IgD-negative memory B cell (primary cell): ENCODE data around the gene REPIN1. TPM values are rescaled to one million over a fixed set of nuclear protein-coding genes. Genes with fewer than 3 reads are reported as not detected.

Experiments
- H3K27ac Mint-ChIP-seq, 3 donors: one replicate each; pipeline ENCODE4 v1.8.0; 2020 to 2022; ENCODE audit warnings: mild to moderate bottlenecking in 3 of 3, mixed read lengths in 3 of 3, moderate library complexity in 1 of 3
- H3K27me3 Mint-ChIP-seq: one replicate; pipeline ENCODE4 v1.8.0; 2021; ENCODE audit warnings: mixed read lengths
- H3K36me3 Mint-ChIP-seq: one replicate; pipeline ENCODE4 v1.8.0; 2020; ENCODE audit warnings: mild to moderate bottlenecking, mixed read lengths
- H3K4me1 Mint-ChIP-seq, 3 donors: one replicate each; pipeline ENCODE4 v1.8.0; 2020 to 2022; ENCODE audit warnings: mixed read lengths in 3 of 3, mild to moderate bottlenecking in 1 of 3
- H3K4me3 Mint-ChIP-seq, 4 donors: one replicate each; pipeline ENCODE4 v1.8.0; 2020 to 2022; ENCODE audit warnings: mild to moderate bottlenecking in 4 of 4, mixed read lengths in 4 of 4, moderate library complexity in 3 of 4
- H3K9me3 Mint-ChIP-seq, 3 donors: one replicate each; pipeline ENCODE4 v1.8.0; 2020 to 2021; ENCODE audit warnings: mixed read lengths in 3 of 3, mild to moderate bottlenecking in 1 of 3
- polyA plus RNA-seq: library from polyadenylated mRNA; unstranded; fragments of 300-500 nt; fragmentation: Illumina TruSeq; gene quantifications from one replicate; pipeline ENCODE4 v1.2.3, GENCODE V29; 2021

Gene REPIN1
- polyA plus RNA-seq, 1 donor from 2014 or later, result 118 TPM

DNA sequence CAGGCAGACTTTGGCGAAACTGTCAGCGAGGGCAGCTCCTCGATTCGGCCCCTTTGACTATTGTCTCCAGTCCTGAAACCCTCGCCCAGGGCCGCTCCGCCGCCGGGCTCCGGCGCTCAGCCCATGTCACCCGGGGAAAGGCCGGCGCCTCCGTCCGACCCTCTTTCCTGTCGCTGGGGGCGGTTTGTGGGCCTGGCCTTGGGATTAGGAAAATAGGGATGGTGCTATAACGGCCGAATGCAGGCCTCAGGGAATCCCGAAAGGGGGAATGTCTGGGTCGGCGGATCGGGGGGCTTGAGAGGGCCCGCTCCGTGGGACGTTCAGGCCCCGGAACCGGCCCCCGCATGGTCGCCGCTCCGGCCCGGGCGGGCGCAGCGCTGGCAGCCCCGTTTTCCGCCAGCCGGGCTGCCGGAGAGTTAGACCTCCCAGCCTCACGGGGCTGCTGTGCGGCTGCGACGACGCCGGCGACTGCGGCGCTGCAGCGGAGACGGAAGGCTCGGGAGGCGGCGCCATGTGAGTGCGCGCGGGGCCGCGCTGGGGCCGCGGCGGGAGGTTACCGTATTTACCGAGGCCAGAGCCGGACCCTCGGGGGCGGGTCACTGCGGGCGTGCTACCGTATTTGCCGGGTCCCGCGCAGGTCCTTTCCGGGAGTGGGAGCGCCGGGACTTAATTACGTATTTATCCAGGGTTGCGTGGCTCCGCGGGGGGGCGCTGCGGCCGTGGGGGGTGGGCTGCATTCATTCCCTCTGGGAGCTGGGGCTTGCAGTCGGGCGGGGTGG is 36.4 kb downstream of the REPIN1 start:
- Mint-ChIP-seq H3K4me1 (peaks cover 19 to 34% (median 31%) of the 10 kb centered on the region in 3 donors), H3K9me3 (peaks cover 0 to 2% (median 0%) of the 10 kb centered on the region in 3 donors), H3K27ac (peak overlapping the region; percentile 86 to 100 (median 99)), H3K27me3 (peaks cover 3% of the 10 kb centered on the region), H3K36me3 (peaks cover 13% of the 10 kb centered on the region), H3K4me3 (peak overlapping the region; percentile 75 to 96 (median 94))

DNA sequence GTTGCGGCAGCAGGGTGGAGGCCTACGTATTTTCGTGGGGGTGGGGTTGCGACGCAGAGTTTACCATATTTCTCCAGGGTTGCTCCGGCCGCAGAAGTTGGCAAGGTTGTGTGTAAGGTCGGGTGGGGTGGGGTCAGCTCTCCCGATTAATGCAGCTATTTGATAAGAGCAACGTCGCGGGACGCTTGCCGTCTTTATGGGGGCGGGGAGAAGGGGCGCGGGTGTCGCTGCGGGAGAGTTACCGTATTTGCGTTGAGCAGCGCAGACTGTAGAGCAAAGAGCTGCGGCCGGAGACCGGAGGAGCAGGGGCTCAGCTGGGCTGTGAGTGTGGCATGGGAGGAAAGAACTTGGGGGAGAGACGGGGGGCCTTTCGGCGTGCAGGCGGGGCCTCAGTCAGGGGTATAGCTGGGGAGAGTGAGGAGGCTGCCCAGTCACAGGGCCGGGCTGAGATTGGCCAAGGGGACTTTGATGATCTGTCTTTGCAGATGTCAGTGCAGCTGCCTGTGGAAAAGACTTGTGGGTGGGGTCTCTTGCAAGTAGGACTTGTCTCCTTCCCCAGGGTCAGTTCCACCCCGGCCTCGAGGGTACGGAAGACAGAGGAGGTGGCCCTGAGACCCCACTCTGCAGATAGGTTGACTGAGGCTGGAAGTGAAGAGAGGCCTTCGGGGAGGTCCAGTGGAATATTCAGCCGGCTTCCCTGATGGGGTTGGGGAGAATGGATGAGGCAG is 37.1 kb downstream of the REPIN1 start:
- Mint-ChIP-seq H3K9me3 (peaks cover 0 to 2% (median 0%) of the 10 kb centered on the region in 3 donors), H3K36me3 (peaks cover 16% of the 10 kb centered on the region), H3K27me3 (peaks cover 3% of the 10 kb centered on the region), H3K27ac (peak overlapping the region; percentile 86 to 100 (median 99)), H3K4me3 (peak overlapping the region; percentile 75 to 96 (median 94)), H3K4me1 (peaks cover 19 to 34% (median 31%) of the 10 kb centered on the region in 3 donors)

DNA sequence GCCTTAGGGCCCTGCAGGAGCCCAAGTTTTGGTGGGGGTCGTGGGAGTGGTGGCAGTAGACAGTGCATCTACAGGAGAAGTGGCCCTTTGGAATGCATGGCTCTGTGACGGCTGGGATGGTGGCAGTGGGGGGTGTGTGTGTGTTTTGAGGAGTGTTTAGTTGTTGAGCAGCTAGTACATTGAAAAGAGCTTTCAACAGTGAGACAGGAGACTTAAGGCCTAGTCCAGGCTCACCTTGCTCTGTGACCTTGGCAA is 37.6 kb downstream of the REPIN1 start:
- Mint-ChIP-seq H3K27me3 (peaks cover 3% of the 10 kb centered on the region), H3K9me3 (peaks cover 0 to 2% (median 0%) of the 10 kb centered on the region in 3 donors), H3K4me3 (peak overlapping the region; percentile 75 to 96 (median 94)), H3K4me1 (peaks cover 19 to 32% (median 31%) of the 10 kb centered on the region in 3 donors), H3K36me3 (peaks cover 16% of the 10 kb centered on the region), H3K27ac (peak overlapping the region; percentile 86 to 100 (median 99))

DNA sequence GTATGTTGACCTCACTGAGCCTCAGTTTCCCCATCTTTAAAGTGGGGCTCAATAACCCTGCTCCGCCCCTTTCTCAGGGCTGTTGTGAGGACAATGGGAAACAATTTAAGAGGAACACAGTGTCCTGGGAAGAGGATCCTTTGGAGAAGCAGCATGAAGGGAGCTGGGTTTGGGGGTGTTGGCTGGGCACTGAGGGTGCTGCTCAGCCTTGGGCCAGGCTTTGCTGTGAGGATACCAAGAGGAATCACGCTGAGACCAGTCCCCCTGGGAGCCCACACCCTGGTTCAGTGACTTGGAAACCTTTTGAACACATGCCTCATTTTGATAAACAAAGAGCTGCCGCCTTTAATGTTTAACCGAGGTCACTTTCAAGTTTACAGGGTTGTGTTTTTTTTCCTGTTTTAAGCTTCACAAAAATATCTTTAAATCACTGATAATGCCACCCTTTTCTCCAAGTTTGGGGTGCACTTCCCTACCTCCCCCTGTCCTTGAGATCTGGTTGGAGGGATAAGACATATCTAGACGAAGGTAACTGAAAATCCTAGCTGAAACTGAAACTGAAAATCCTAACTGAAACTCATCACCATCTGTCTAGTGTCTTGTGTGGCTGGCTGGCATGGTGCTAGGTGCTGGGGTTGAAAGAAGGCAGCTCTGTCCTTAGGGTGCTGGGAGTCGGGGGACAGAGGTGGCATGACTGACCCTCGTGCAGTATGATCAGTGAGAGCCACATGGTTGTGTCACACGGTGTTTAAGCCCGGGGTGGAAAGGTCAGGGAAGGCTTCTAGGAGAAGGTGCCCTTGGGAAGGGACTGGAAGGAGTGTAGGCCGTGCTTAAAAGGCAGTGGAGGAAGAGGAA is 38.2 kb downstream of the REPIN1 start:
- peak overlapping the region; percentile 86 to 100 (median 99) for H3K27ac Mint-ChIP-seq

DNA sequence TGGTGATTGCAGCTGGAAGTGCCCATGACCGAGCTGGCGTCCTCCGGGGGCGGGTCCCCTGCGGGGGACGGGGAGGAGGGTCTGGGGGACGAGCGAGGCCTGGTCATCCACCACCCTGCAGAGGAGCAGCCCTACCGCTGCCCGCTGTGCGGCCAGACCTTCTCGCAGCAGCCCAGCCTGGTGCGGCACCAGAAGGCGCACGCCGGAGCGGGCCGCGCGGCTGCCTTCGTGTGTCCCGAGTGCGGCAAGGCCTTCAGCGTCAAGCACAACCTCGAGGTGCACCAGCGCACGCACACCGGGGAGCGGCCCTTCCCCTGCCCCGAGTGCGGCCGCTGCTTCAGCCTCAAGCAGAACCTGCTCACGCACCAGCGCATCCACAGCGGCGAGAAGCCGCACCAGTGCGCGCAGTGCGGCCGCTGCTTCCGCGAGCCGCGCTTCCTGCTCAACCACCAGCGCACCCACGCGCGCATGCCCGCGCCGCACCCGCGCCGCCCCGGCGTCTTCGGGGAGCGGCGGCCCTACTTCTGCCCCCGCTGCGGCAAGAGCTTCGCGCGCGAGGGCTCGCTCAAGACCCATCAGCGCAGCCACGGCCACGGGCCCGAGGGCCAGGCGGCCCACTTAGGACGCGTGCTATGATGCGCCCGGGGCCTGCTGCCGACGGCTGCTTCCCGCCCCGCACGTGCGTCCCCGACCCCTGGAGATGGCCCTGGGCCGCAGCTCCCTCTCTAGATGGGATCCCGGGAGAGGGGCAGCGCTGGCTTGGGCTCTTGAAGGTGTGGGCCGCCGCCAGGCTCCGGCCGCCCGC is 39.2 kb downstream of the REPIN1 start:
- peak overlapping the region in 1 of 4 donors; percentile 78 for H3K4me3 Mint-ChIP-seq
- peaks cover 19 to 32% (median 30%) of the 10 kb centered on the region in 3 donors for H3K4me1 Mint-ChIP-seq

More for the DNA sequence above, 38.2 kb downstream of the REPIN1 start:
- Mint-ChIP-seq H3K4me3 (peak overlapping the region; percentile 75 to 96 (median 94)), H3K9me3 (peaks cover 0 to 2% (median 0%) of the 10 kb centered on the region in 3 donors), H3K27me3 (peaks cover 3% of the 10 kb centered on the region), H3K4me1 (peaks cover 19 to 32% (median 32%) of the 10 kb centered on the region in 3 donors), H3K36me3 (peaks cover 16% of the 10 kb centered on the region)

DNA sequence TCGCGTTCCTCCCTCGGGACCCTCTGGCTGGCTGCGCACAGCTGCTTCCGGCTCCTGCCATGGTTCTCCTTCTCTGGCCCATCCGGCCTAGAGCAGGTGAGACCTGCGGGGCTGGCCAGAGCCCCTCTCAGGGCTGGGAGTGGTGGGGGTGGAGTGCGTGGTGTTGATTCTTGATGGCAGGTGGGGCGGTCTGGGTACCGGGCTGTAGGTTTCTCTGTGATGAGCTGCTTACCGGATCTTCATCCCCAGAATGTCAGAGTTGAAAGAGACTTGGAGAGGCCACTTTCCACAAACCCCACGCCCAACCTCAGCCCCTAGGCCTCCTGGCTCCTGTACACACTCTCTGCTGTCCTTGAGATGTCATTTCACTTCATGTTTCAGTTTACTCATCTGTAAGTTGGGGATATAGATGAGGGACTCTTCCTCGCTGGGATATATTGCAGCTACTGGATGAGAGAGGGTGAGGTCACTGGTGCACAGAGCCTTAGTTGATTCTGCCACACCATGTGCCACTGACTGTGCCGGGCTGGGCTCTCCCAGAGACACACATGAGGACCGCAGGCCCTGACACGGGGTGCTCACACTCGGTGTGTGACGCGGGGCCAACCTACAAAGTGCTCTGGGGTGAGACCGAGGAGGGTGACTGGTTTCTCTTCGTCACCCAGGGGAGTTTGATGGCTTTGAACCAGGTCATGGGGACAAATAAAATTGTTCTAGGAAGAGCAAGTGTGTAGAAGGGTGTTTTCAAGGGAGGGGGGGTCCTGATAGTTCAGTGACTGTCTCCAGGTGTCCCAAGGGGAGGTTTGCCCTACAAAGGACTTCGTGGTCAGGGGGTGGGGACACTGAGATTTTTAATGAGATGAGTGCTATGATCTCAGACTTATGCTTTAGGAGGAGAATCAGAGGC is 40.0 kb downstream of the REPIN1 start:
- Mint-ChIP-seq H3K27me3 (peaks cover 3% of the 10 kb centered on the region), H3K9me3 (peaks cover 0 to 2% (median 0%) of the 10 kb centered on the region in 3 donors), H3K4me3 (peak overlapping the region; percentile 39 to 91 (median 78)), H3K27ac (peak overlapping the region; percentile 94 to 100 (median 98)), H3K36me3 (peaks cover 18% of the 10 kb centered on the region), H3K4me1 (peaks cover 19 to 29% (median 28%) of the 10 kb centered on the region in 3 donors)

More for the DNA sequence above, 39.2 kb downstream of the REPIN1 start:
- Mint-ChIP-seq H3K9me3 (peaks cover 0 to 2% (median 0%) of the 10 kb centered on the region in 3 donors), H3K27ac (peak overlapping the region in 2 of 3 donors; percentile 99 to 100), H3K36me3 (peaks cover 16% of the 10 kb centered on the region), H3K27me3 (peaks cover 3% of the 10 kb centered on the region)

DNA sequence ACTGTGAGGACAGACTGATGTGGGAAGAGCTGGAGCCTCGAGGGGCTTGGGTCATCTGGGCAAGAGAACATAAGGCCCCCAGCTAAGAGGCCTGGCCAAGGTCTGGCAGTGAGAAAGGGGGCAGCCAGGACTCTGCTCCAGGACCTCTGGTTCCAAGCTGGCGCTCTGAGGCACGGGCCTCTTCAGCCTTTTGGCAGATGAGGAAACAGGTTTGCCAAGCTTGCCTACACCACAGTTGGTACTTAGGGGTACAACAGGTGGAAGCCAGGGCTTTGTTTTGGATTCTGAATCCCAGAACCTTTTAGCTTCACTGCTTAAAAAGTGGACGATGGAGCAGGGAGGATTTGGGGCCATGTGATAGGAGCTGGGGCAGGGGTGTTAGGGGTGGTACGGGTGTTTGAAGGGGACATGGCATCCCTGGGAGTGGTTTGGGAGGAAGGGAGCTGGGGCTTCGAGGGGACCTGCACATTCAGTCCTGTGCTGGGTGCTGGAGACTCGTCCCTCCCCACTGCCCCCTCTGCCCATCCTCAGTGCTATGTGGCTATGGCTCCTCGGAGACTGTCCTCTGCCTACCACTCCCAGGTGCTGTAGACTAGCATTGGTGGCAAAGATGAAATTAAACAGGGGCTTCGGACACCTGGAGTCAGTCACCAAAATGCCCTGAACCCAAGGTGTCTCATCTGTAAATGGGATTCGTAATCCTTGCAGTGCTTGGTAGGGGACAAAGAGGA is 40.8 kb downstream of the REPIN1 start:
- Mint-ChIP-seq H3K27me3 (peaks cover 3% of the 10 kb centered on the region), H3K4me1 (peaks cover 14 to 24% (median 22%) of the 10 kb centered on the region in 3 donors), H3K4me3 (peak overlapping the region in 3 of 4 donors; percentile 60 to 78 (median 77)), H3K36me3 (peaks cover 18% of the 10 kb centered on the region), H3K27ac (peak overlapping the region; percentile 94 to 100 (median 98)), H3K9me3 (peaks cover 0 to 2% (median 0%) of the 10 kb centered on the region in 3 donors)

DNA sequence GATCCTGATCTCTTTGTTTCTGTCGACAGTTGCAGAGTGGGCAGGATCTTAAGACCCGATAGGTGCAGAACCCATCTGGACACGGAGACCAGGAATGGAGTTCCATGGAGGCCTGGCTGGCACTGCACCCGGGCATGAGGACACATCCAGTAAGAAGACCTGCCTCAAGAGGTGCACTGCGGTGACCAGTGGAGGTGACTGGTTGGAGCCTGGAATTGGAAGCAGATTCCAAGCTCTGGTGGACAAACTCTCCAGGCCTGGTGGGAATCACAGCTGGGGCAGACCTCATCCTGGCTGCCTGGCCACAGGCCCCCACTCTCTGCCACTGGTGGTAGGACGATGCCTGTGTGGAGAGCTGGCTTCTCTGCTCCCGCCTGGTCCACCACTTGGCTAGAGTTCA is 41.5 kb downstream of the REPIN1 start:
- H3K27ac Mint-ChIP-seq, result peak overlapping the region in 2 of 3 donors; percentile 93 to 95
- H3K36me3 Mint-ChIP-seq, result peaks cover 18% of the 10 kb centered on the region
- no peak overlapping the region for H3K4me3 Mint-ChIP-seq
- H3K9me3 Mint-ChIP-seq, result peaks cover 0 to 2% (median 0%) of the 10 kb centered on the region in 3 donors
- H3K27me3 Mint-ChIP-seq, result peaks cover 3% of the 10 kb centered on the region
- H3K4me1 Mint-ChIP-seq, result peaks cover 13 to 22% (median 20%) of the 10 kb centered on the region in 3 donors

DNA sequence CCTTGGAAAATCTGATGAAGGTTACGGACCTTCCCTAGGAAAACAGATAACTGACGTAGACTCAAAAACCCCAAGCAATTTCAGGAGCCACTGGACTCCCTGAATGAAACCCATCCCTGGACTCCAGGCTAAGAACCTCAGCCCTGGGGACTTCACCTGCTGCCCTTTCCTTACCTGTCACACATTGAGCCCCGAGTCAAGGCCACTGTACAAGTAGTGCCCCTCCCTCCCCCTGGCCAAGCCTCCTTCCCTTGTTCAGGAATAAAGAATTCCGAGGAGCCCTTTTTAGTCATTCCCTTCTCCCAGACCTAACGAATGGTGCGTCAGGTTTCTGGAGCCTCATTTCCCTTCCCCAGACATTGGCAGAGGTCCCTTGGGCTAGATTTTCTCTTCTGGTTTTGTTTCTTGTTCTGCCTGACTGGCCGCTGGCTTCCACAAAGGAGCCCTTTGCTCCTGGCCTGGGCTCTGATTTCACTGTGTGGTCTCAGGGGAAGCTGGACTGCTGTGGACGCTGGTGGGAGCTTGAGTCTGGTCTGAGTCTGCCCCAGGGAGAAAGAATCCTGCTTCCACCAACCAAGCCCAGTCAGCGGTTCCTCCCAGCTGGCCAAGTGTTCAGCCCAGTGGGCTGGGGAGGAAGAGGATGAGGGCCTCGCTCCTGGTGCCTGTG is 42.2 kb downstream of the REPIN1 start:
- H3K9me3 Mint-ChIP-seq, result peaks cover 0 to 2% (median 0%) of the 10 kb centered on the region in 3 donors
- peaks cover 13 to 22% (median 22%) of the 10 kb centered on the region in 3 donors for H3K4me1 Mint-ChIP-seq
- H3K36me3 Mint-ChIP-seq, result peaks cover 15% of the 10 kb centered on the region
- no peak overlapping the region for H3K4me3 Mint-ChIP-seq
- H3K27me3 Mint-ChIP-seq, result peaks cover 3% of the 10 kb centered on the region
- peak overlapping the region in 2 of 3 donors; percentile 93 to 95 for H3K27ac Mint-ChIP-seq

DNA sequence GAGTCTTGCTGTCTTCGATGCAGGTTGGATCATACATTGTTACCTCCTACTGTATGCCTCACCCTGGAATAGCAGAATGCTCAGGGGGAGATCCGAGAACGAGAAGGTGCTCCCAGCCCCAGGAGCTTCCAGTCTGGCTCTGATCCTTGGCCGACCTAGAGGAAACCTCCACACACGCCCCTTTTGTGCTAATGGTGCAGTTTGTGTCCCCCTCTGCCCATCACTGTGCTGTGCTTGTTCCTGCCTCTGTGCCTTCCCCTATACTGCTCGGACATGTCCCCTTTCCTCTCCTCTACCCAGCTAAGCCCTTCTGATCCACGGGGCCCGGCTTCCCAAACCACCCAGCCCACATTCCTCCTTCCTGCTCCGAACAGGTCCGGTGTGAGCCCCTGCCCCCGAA is 43.0 kb downstream of the REPIN1 start:
- Mint-ChIP-seq H3K4me1 (peaks cover 13 to 17% (median 16%) of the 10 kb centered on the region in 3 donors), H3K9me3 (peaks cover 0 to 2% (median 0%) of the 10 kb centered on the region in 3 donors), H3K27me3 (peaks cover 3% of the 10 kb centered on the region), H3K27ac (peak overlapping the region in 2 of 3 donors; percentile 65 to 93), H3K36me3 (peaks cover 15% of the 10 kb centered on the region), H3K4me3 (peak overlapping the region in 1 of 4 donors; percentile 54)

DNA sequence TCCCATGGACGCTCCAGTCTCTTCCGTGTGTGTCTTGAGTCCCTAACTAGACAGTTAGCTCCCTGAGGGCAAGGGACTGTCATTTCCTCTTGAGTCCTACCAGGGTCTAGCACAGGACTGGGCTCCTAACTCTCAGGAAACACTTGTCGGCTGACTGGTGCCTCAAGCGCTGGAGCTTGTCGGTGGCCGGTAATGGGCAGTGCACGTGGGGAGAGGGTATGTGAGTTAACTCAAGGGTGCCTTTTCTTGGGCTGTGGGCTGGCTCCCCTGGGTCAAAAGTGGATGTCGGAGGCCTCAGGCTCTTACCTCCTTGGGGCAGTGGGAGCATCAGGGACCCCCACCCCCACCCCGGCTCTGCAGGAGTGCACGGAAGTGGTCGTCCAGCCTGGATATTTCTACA is 43.4 kb downstream of the REPIN1 start:
- peak overlapping the region in 1 of 4 donors; percentile 54 for H3K4me3 Mint-ChIP-seq
- H3K27me3 Mint-ChIP-seq, result peaks cover 2% of the 10 kb centered on the region
- H3K27ac Mint-ChIP-seq, result peak overlapping the region in 1 of 3 donors; percentile 65
- H3K4me1 Mint-ChIP-seq, result peaks cover 10 to 14% (median 14%) of the 10 kb centered on the region in 3 donors
- peaks cover 14% of the 10 kb centered on the region for H3K36me3 Mint-ChIP-seq
- H3K9me3 Mint-ChIP-seq, result peaks cover 0 to 2% (median 0%) of the 10 kb centered on the region in 3 donors
